ENCODE data around the gene RGS7.
"Not testable (repeated sequence)": the region's sequence is repeated elsewhere in the genome, so short reads cannot be mapped to it uniquely, and the experiment has no call there.

DNA sequence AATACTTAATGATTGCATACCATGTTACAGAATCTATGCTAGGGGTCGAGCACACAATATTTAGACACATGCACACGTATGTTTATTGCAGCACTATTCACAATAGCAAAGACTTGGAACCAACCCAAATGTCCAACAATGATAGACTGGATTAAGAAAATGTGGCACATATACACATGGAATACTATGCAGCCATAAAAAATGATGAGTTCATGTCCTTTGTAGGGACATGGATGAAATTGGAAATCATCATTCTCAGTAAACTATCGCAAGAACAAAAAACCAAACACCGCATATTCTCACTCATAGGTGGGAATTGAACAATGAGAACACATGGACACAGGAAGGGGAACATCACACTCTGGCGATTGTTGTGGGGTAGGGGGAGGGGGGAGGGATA, 191.7 kb downstream of the RGS7 start:
- TF ChIP-seq, protein P1, sequence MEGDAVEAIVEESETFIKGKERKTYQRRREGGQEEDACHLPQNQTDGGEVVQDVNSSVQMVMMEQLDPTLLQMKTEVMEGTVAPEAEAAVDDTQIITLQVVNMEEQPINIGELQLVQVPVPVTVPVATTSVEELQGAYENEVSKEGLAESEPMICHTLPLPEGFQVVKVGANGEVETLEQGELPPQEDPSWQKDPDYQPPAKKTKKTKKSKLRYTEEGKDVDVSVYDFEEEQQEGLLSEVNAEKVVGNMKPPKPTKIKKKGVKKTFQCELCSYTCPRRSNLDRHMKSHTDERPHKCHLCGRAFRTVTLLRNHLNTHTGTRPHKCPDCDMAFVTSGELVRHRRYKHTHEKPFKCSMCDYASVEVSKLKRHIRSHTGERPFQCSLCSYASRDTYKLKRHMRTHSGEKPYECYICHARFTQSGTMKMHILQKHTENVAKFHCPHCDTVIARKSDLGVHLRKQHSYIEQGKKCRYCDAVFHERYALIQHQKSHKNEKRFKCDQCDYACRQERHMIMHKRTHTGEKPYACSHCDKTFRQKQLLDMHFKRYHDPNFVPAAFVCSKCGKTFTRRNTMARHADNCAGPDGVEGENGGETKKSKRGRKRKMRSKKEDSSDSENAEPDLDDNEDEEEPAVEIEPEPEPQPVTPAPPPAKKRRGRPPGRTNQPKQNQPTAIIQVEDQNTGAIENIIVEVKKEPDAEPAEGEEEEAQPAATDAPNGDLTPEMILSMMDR (IDR thresholded peaks at IDR 0.05): not testable (repeated sequence)
- not testable (repeated sequence) for TF ChIP-seq POLR2A (IDR thresholded peaks at IDR 0.05)

Measured in body of pancreas (tissue), 4 donors.